HG03565 (cell line): Measurements from ENCODE around the gene SMIM21.

ENCODE experiments used
- ATAC-seq: cut with Tn5 transposase; IDR thresholded peaks from one replicate; pipeline ENCODE4 v1.9.1; 2021; ENCODE audit warnings: mild to moderate bottlenecking, moderate library complexity; ENCODE audit not compliant: unreplicated experiment

The SMIM21 gene

GRCh38 chr18:75378376-75379315 is 48.9 kb downstream of the SMIM21 start:
- ATAC-seq: no peak

- no peak for ATAC-seq
These were observed 49.6 kb downstream of the SMIM21 start for GRCh38 chr18:75377926-75378325.

GRCh38 chr18:75377258-75377657 is 50.2 kb downstream of the SMIM21 start:
- ATAC-seq: no peak

GRCh38 chr18:75376004-75376403 is 51.5 kb downstream of the SMIM21 start:
- no peak for ATAC-seq

- ATAC-seq: no peak
These were observed 52.2 kb downstream of the SMIM21 start for GRCh38 chr18:75375341-75375740.

GRCh38 chr18:75374466-75374865 is 53.0 kb downstream of the SMIM21 start:
- ATAC-seq: no peak

GRCh38 chr18:75369026-75369721 is 58.3 kb downstream of the SMIM21 start:
- no peak for ATAC-seq

GRCh38 chr18:75365837-75366236 is 61.7 kb downstream of the SMIM21 start:
- no peak for ATAC-seq

GRCh38 chr18:75365254-75365629 is 62.3 kb downstream of the SMIM21 start:
- ATAC-seq: no peak

GRCh38 chr18:75364512-75365253 is 62.8 kb downstream of the SMIM21 start:
- no peak for ATAC-seq

- ATAC-seq: no peak
These were observed 63.9 kb downstream of the SMIM21 start for GRCh38 chr18:75363446-75364225.

- ATAC-seq: no peak
These were observed 65.1 kb downstream of the SMIM21 start for GRCh38 chr18:75362435-75362834.

- no peak for ATAC-seq
These were observed 66.6 kb downstream of the SMIM21 start for GRCh38 chr18:75360941-75361340.

- ATAC-seq: no peak
These were observed 67.3 kb downstream of the SMIM21 start for GRCh38 chr18:75360215-75360614.
